ENCODE measurements around the gene INKA2. TPM values are rescaled to one million over a fixed set of nuclear protein-coding genes. Genes with fewer than 3 reads are reported as not detected.

INKA2 gene
- polyA plus RNA-seq, 3 donors: 1.8 to 6.6 (median 2.0) TPM

GRCh38 chr1:111719135-111719534 is 20.1 kb downstream of the INKA2 start:
- H2AFZ ChIP-seq (ENCODE audit: insufficient read depth, low read depth, low read length, poor library complexity, severe bottlenecking): no peak overlapping the region
- peaks cover 12 to 26% of the 10 kb centered on the region in 2 donors for H3K4me1 ChIP-seq (ENCODE audit: control insufficient read depth in 1 of 2, insufficient read depth in 2 of 2, low read length in 2 of 2)
- no peak overlapping the region for H3K4me3 Mint-ChIP-seq
- H3K27me3 Mint-ChIP-seq (ENCODE audit: low read depth in 3 of 3): peaks cover 0 to 5% (median 1%) of the 10 kb centered on the region in 3 donors
- H3K9ac ChIP-seq (ENCODE audit: insufficient read depth, low read length, poor library complexity, severe bottlenecking): no peak overlapping the region
- peaks cover 39% of the 10 kb centered on the region for H4K20me1 ChIP-seq (ENCODE audit: insufficient read depth, low read length)
- 100% methylated on average over 1 of the region's 5 CpGs for WGBS (ENCODE audit: insufficient coverage)
- peaks cover 34% of the 10 kb centered on the region for H3K4me1 Mint-ChIP-seq
- H3K79me2 ChIP-seq (ENCODE audit: insufficient read depth, low read length): no peaks in the 10 kb centered on the region
- peak overlapping the region in 1 of 7 donors; percentile 5 for H3K27ac Mint-ChIP-seq
- H3K27ac ChIP-seq (ENCODE audit: low read depth in 1 of 2, low read length in 2 of 2): no peak overlapping the region
- no peak overlapping the region for H3K4me2 ChIP-seq (replicated peaks; ENCODE audit: extremely low read depth, low read length, poor library complexity, severe bottlenecking)
- peaks cover 0 to 2% (median 0%) of the 10 kb centered on the region in 7 donors for H3K9me3 Mint-ChIP-seq
- intact Hi-C loops (cut with micrococcal nuclease): loop anchor here in 1 of 2 donors (5.0 kb wide), 2 partner anchors 33 to 48 kb away; no protein-coding TSS in a partner anchor
- no peak for DNase-seq
- H3K27me3 ChIP-seq (ENCODE audit: control insufficient read depth in 2 of 2, insufficient read depth in 2 of 2, low read length in 2 of 2): no peaks in the 10 kb centered on the region
- H3K36me3 ChIP-seq (replicated peaks in 1 of 2; ENCODE audit: control insufficient read depth in 1 of 2, insufficient read depth in 2 of 2, low read length in 2 of 2): peaks cover under 1 to 20% of the 10 kb centered on the region in 2 donors
- H3K36me3 Mint-ChIP-seq: peaks cover 16 to 19% of the 10 kb centered on the region in 2 donors
- no peak overlapping the region for H3K4me3 ChIP-seq (replicated peaks in 1 of 3; ENCODE audit: low read depth in 2 of 3, low read length in 3 of 3)
- H3K9me3 ChIP-seq (replicated peaks in 1 of 2; ENCODE audit: control insufficient read depth in 1 of 2, insufficient read depth in 1 of 2, low read length in 2 of 2): no peaks in the 10 kb centered on the region
- no peak for TF ChIP-seq CTCF (IDR thresholded peaks at IDR 0.05)

- no peaks in the 10 kb centered on the region for H3K27me3 ChIP-seq (ENCODE audit: control insufficient read depth in 2 of 2, insufficient read depth in 2 of 2, low read length in 2 of 2)
- no peaks in the 10 kb centered on the region for H3K79me2 ChIP-seq (ENCODE audit: insufficient read depth, low read length)
- Mint-ChIP-seq H3K9me3 (peaks cover 0 to 2% (median 0%) of the 10 kb centered on the region in 7 donors), H3K36me3 (peaks cover 15 to 23% of the 10 kb centered on the region in 2 donors), H3K27me3 (ENCODE audit: low read depth in 3 of 3) (peaks cover 0 to 5% (median 1%) of the 10 kb centered on the region in 3 donors), H3K27ac (peak overlapping the region in 1 of 7 donors; percentile 18), H3K4me3 (no peak overlapping the region), H3K4me1 (peaks cover 26% of the 10 kb centered on the region)
- no peak for DNase-seq
- H3K36me3 ChIP-seq (replicated peaks in 1 of 2; ENCODE audit: control insufficient read depth in 1 of 2, insufficient read depth in 2 of 2, low read length in 2 of 2): peaks cover 12 to 30% of the 10 kb centered on the region in 2 donors
- H3K9me3 ChIP-seq (replicated peaks in 1 of 2; ENCODE audit: control insufficient read depth in 1 of 2, insufficient read depth in 1 of 2, low read length in 2 of 2): no peaks in the 10 kb centered on the region
- H3K4me1 ChIP-seq (ENCODE audit: control insufficient read depth in 1 of 2, insufficient read depth in 2 of 2, low read length in 2 of 2): peaks cover 12 to 26% of the 10 kb centered on the region in 2 donors
- H3K27ac ChIP-seq (ENCODE audit: low read depth in 1 of 2, low read length in 2 of 2): no peak overlapping the region
- intact Hi-C loops (cut with micrococcal nuclease): loop anchor here (2.0 to 5.0 kb wide), 3 partner anchors 29 to 50 kb away; no protein-coding TSS in a partner anchor
- WGBS (ENCODE audit: insufficient coverage): 100% methylated on average over 2 of the region's 2 CpGs
- no peak overlapping the region for H2AFZ ChIP-seq (ENCODE audit: insufficient read depth, low read depth, low read length, poor library complexity, severe bottlenecking)
- no peak overlapping the region for H3K4me3 ChIP-seq (replicated peaks in 1 of 3; ENCODE audit: low read depth in 2 of 3, low read length in 3 of 3)
- no peak overlapping the region for H3K4me2 ChIP-seq (replicated peaks; ENCODE audit: extremely low read depth, low read length, poor library complexity, severe bottlenecking)
- H4K20me1 ChIP-seq (ENCODE audit: insufficient read depth, low read length): peaks cover 46% of the 10 kb centered on the region
- no peak overlapping the region for H3K9ac ChIP-seq (ENCODE audit: insufficient read depth, low read length, poor library complexity, severe bottlenecking)
- TF ChIP-seq CTCF (IDR thresholded peaks at IDR 0.05): no peak
Observed at GRCh38 chr1:111717450-111717849, 21.7 kb downstream of the INKA2 start.

Data from CD14-positive monocyte (primary cell).